Glomerular visceral epithelial cell (primary cell): ENCODE results near the gene SLC45A3.

ENCODE experiments used
- DNase-seq: peaks from one replicate; pipeline ENCODE4 v3.0.0-alpha.2; 2016; ENCODE audit errors: extremely low spot score

The SLC45A3 gene

GRCh38 chr1:205701420-205701819 is 21.1 kb upstream of the SLC45A3 start:
- no peak for DNase-seq

GRCh38 chr1:205700865-205701401 is 20.6 kb upstream of the SLC45A3 start:
- DNase-seq = no peak

GRCh38 chr1:205699416-205699815 is 19.1 kb upstream of the SLC45A3 start:
- DNase-seq = no peak

GRCh38 chr1:205698921-205699320 is 18.6 kb upstream of the SLC45A3 start:
- no peak for DNase-seq

GRCh38 chr1:205693421-205693991 is 13.2 kb upstream of the SLC45A3 start:
- no peak for DNase-seq

- no peak for DNase-seq
These were observed 12.1 kb upstream of the SLC45A3 start for GRCh38 chr1:205692423-205692822.

GRCh38 chr1:205690122-205690756 is 9.9 kb upstream of the SLC45A3 start:
- no peak for DNase-seq

- no peak for DNase-seq
These were observed 9.2 kb upstream of the SLC45A3 start for GRCh38 chr1:205689479-205689878.

GRCh38 chr1:205688171-205689080 is 8.1 kb upstream of the SLC45A3 start:
- no peak for DNase-seq

- no peak for DNase-seq
These were observed 6.9 kb upstream of the SLC45A3 start for GRCh38 chr1:205687242-205687641.

- no peak for DNase-seq
These were observed 1.1 kb upstream of the SLC45A3 start for GRCh38 chr1:205681364-205681763.

- no peak for DNase-seq
These were observed 1.8 kb downstream of the SLC45A3 start for GRCh38 chr1:205678286-205679111.

- DNase-seq = no peak
These were observed 3.1 kb downstream of the SLC45A3 start for GRCh38 chr1:205677167-205677566.

GRCh38 chr1:205676597-205676996 is 3.7 kb downstream of the SLC45A3 start:
- no peak for DNase-seq

- no peak for DNase-seq
These were observed 4.3 kb downstream of the SLC45A3 start for GRCh38 chr1:205676002-205676401.

- DNase-seq = no peak
These were observed 5.1 kb downstream of the SLC45A3 start for GRCh38 chr1:205675247-205675646.

- no peak for DNase-seq
These were observed 7.3 kb downstream of the SLC45A3 start for GRCh38 chr1:205672970-205673369.

- DNase-seq = no peak
These were observed 7.9 kb downstream of the SLC45A3 start for GRCh38 chr1:205672395-205672889.

- DNase-seq = no peak
These were observed 9.5 kb downstream of the SLC45A3 start for GRCh38 chr1:205670611-205671430.

GRCh38 chr1:205670150-205670446 is 10.2 kb downstream of the SLC45A3 start:
- DNase-seq = no peak
